HG03354 (cell line): ENCODE data around the gene MAST2.

Experiments
- ATAC-seq: cut with Tn5 transposase; IDR thresholded peaks from one replicate; pipeline ENCODE4 v1.9.1; 2021; ENCODE audit warnings: mild to moderate bottlenecking; ENCODE audit not compliant: unreplicated experiment, poor library complexity, severe bottlenecking

Gene MAST2

GRCh38 chr1:45887156-45887842, 83.9 kb downstream of the MAST2 start:
- ATAC-seq: no peak

DNA sequence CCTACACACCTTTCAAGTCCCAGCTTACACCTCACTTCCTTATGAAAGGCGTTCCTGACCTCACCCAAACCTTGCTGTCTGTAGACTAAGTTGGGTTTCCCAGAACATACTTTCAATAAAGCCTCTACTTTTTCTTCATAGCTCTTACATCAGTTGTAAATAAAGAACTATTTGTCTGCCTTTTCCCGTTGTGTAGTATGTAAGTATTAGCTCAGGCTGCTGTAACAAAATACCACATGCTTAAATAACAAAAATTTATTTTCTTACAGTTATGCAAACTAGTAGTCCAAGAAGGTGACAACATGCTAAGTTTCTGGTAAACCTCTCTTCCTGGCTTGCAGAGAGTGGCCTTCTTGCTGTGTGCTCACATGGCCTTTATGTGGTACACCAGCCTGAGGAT, 86.7 kb downstream of the MAST2 start:
- ATAC-seq: no peak

- ATAC-seq: no peak
These were observed 87.7 kb downstream of the MAST2 start for GRCh38 chr1:45891087-45891486.

GRCh38 chr1:45892068-45892785, 88.8 kb downstream of the MAST2 start:
- ATAC-seq: no peak

DNA sequence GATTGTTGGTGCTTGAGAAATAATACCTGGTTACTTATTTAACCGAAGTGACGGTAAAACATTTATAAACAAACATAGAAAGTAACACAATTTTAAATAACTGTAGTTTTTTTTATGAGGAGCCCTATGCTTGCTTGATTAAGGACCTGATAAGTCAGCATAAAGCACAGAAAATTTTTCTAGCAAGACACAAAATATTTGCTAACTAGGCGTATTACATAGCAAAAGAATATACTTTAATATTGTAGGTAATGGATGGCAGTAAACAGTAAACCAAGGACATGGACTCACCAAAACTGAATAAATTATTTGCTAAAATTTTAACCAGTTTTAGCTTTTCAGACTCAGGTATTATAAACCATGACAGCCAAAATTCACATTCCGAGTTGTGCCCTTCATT, 90.9 kb downstream of the MAST2 start:
- no peak for ATAC-seq

- no peak for ATAC-seq
These were observed 91.5 kb downstream of the MAST2 start for GRCh38 chr1:45894921-45895320.

DNA sequence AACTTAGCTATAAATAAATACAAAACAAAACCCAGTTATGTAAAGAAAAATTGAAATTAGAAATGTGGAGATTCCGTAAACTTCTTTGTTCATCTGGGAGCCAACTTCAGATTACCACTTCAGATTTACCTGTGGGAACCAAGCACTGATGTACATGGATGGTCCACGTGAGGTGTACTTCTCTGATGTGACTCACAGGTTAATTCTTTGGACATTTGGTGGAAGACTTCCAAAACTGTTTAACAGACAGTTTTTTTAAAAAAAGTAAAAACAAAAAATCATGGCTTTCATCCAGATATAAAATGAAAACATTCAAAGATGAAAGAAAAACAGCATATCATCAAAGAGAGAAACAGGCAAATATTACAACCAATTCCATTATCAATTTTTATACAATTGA, 92.0 kb downstream of the MAST2 start:
- ATAC-seq: no peak

DNA sequence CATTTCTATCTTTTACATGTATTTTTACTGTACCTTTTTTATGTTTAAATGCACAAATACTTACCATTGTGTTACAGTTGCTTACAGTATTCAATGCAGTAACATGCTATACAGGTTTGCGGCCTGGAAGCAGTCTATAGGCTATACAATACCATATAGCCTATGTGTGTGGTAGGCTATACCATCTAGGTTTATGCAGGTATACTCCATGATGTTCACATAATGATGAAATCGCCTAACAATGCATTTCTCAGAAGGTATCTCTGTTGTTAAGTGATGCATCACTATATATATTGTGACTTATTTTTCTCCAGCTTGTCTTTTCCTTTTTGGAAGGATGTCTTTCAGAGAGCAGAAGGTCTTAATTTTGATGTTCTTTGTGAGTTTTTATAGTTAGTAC, 103.5 kb downstream of the MAST2 start:
- ATAC-seq: no peak

DNA sequence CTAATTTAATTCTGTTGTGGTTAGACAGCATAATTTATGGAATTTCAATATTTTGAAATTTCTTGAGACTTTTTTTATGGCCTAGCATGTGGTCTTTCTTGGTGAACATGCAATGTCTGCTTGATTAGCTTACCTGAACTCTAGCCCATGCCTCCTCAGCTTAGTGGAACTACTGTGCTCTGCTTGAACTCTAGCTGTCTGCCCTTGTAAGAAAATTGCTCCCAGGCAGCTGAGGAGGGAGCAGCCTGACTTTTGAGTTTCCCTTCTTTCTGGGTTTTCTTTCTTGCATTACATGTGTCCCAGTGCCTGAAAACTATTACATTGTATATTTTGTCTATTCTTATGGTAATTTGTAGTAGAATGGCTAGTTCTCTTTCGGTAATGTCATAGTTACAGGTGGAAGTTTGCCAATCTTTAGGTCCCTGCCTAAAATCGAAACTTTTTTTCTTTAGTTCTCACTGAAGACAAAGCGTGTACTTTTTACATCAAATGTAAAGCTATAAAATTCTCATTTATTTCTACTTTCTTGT, 105.3 kb downstream of the MAST2 start:
- no peak for ATAC-seq

DNA sequence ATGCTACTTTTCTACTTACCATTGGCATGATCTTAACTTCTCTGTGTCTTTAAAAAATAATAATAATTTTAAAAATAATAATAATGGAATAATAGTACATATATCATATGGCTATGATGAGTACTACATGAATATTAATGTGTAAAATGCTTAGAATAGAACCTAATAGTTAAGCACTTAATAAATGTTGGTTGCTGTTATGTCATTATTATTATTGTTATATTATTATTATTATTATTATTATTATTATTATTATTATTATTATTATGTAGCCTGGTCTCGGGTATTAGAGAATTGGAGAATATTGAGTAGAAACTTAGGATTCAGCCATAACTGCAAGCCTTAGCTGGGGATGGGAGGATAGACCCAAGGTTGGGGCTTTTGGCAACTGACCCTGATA, 108.2 kb downstream of the MAST2 start:
- ATAC-seq: no peak

- no peak for ATAC-seq
These were observed 109.8 kb downstream of the MAST2 start for GRCh38 chr1:45913183-45913683.

- no peak for ATAC-seq
These were observed 110.5 kb downstream of the MAST2 start for GRCh38 chr1:45913731-45914501.

GRCh38 chr1:45914836-45915235, 111.4 kb downstream of the MAST2 start:
- ATAC-seq: no peak

- ATAC-seq: no peak
These were observed 119.0 kb downstream of the MAST2 start for GRCh38 chr1:45922374-45922773.

- ATAC-seq: no peak
These were observed 119.4 kb downstream of the MAST2 start for GRCh38 chr1:45922813-45923212.

DNA sequence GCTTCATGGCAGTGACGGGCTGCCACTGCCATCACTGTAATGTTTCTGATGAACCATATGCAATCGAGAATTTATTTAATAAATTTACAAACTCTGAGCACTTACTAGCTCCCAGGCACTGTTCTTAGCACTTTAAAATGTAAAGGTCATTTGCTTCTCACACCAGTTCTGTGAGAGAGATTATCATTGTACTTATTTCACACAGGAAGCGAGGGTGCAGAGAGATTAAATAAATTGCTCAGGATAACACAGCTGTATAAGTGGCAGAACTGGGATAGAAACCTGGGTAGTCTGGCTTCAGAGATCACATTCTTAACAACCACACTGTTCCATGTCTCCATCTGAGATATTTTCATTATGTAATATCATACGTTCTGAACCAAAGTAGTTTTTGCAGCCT, 119.9 kb downstream of the MAST2 start:
- ATAC-seq: no peak

DNA sequence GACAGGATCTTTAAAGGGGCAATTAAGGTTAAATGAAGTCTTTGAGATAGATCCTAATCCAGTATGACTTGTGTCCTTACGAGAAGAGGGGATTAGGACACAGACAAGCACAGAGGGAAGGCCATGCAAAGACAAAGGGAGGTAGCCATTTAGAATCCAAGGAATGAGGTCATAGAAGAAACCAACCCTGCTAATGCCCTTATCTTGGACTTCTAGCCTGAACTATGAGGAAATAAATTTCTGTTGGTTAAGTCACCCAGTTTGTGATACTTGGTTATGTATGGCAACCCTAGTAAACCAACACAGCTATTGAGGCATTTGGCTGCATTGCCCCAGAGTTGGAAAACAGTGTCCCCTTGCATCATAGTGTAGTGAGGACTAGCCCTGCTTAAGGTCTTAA, 121.3 kb downstream of the MAST2 start:
- ATAC-seq: no peak

DNA sequence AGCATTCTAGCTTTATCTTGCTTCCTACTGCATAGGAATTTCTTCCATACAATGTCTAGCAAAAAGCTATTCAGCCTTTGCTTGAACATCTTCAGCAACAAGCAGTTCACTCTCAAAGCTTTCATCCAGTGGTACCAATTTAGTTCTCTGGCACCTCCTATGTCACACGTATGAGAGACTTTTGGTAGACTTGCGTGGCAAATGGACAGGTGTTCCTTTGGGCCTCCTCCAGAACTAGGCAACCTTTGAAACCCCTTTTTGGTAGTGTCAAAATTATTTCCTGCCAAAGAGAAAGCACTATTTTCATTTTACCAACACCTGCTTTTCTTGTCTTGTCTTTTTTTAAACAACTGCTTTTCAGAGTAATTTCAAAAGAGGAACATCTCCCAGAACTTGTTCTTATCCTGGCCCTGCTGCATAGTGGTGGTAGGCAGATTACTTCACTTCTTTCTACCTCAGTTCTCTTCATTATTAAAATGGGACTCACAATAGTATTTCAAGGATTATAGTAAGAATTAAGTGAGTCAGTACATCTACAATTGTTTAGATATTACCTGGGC, 122.4 kb downstream of the MAST2 start:
- no peak for ATAC-seq

- ATAC-seq: no peak
These were observed 122.9 kb downstream of the MAST2 start for GRCh38 chr1:45926330-45926729.
